GM21723 (cell line): ENCODE measurements around the gene ANGPTL3.

ENCODE experiments used
- ATAC-seq: cut with Tn5 transposase; IDR thresholded peaks from one replicate; pipeline ENCODE4 v1.9.1; 2021; ENCODE audit warnings: mild to moderate bottlenecking, moderate library complexity; ENCODE audit not compliant: unreplicated experiment

The ANGPTL3 gene

DNA sequence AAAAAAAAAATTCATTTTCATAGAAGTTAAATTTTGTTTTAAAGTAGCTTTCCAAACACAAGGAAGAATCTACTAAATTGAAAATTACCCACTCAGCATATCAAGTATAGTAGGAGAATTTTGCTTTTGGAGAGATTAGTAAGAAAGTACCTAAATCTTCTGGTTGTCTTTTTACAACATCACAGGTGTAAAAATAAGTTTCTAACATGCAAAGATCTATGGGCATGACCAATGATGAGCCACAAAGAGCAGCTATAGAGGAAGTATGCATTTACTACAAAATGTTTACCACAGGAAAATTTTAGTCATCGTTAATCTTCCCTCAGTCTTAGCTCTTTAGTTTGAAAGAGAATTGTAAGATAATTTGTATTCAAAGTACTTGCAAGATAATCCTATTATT lies 28.1 kb downstream of the ANGPTL3 start:
- ATAC-seq: peak; percentile 55

DNA sequence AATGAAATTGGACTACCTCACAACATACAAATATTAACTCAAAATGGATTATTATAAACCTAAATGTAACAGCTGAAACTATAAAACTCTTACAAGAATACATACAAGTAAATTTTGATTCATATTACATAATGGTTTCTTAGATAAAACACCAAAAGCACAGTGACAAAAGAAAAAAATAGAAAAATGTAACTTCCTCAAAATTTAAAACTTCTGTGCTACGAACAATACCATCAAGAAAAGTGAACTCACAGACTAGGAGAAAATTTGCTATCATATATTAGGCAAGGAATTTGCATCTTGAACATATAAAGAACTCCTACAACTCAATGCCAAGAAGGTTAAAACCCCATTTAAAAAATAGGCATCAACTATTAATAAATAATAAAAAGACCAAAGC lies 31.2 kb downstream of the ANGPTL3 start:
- no peak for ATAC-seq

DNA sequence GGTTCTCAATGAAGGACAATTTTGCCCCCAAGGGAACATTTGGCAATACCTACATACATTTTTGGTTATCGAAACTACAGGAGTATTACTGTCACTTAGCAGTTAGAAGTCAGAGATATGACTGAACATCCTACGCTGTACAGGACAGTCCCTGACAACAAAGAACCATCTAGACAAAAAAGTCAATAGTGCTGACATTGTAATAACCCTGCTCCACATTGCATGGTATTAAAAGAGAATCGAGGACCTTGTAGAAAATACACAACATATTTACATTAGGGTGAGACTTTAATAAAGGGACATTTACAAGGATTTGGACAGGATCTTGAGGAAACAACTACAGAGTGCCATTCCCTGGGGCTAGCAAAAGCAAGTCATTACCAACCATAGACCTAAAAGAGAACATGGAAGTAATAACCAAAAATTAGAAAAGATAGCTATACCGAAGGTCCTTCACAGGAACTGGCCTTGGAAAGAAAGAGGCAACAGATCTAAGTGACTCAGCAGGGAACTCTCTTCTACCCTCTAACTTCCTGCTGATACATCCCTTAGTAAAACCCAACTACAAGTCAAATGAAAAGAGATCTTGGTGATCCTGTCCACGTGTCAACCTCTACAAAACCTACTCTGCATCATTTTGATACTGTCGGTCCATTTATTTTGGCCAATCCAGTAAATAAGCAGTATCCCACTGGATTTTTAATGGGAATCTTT lies 40.2 kb downstream of the ANGPTL3 start:
- ATAC-seq: no peak

DNA sequence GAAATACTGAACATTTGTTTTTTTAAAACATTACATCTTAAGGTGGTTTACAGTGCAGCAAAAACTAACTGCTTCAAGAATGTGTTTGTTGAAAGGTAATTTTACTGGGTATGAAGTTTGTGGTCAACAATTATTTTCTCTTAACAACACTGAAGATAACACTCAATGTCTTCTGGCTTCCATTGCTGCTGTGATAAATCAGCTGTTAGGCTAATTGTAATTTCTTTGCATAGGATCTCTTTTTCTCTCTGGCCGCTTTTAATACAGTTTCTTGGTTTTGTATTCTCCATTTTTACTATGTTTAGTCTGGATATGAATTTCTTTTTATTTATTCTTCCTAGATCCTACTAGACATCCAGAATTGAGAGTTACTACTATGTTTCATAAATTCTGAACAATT lies 46.0 kb downstream of the ANGPTL3 start:
- no peak for ATAC-seq

DNA sequence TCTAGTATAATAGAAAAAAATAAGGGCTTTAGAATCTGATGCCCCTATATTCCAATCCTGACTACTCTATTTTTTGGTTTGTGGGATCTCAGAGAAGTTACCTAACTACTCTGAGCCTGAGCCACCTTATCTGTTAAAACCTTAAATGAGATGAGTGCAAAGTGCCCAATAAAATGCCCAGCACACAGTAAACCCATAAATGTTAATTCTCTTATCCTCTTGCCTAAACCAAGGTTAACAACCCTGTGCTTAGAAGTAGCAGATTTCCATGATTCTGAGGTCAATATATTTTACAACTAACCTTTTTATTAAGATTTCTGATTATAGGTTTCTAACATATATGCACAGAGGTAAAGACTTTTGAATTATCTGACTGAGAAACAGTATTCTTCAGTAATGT lies 55.1 kb downstream of the ANGPTL3 start:
- no peak for ATAC-seq

DNA sequence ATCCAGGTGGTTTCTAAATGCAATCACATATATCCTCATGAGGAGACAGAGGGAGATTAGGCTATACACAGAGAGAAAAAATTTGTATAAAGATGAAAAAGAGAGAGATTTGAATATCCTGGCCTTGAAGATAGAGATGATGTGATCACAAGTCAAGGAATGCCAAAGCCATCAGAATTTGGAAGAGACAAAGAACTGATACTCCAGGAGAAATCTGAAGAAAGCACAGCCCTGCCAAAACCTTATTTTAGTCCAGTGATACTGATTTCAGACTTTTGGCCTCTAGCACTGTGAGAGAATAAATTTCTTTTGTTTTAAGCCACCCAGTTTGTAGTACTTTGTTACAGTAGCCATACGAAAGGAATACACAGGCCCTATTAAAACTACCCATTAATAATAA lies 57.4 kb downstream of the ANGPTL3 start:
- ATAC-seq: no peak
